Caco-2 (cell line): ENCODE data around the gene LMF2. TPM values are rescaled to one million over a fixed set of nuclear protein-coding genes. Genes with fewer than 3 reads are reported as not detected.

ENCODE experiments used
- BruUV-seq: library from RNA; stranded (reverse); fragments of 400-500 nt; replicated peaks from 2 replicates; lab custom pipeline; 2021; lab: Mats Ljungman, UMichigan
- CTCF ChIA-PET: fragments of 300-600 bp; sonication (Branson Sonifier 250); formaldehyde crosslinking; loops from one replicate; lab custom pipeline; 2022; ENCODE audit warnings: antibody characterized with exemption; lab: Charles Lee
- POLR2A ChIA-PET: fragments of 300-600 bp; sonication (Branson Sonifier 250); formaldehyde crosslinking; loops from one replicate; lab custom pipeline; 2022; ENCODE audit warnings: antibody characterized with exemption; lab: Charles Lee
- DNase-seq, 2 experiments: peaks; one replicate each; pipeline versions ENCODE4 v3.0.0 to v3.0.0-alpha.2; 2020 to 2022
- H3K27me3 ChIP-seq: replicated peaks from 2 replicates; pipeline ENCODE4 v1.6.0; 2011; ENCODE audit warnings: low read length; ENCODE audit not compliant: control insufficient read depth, insufficient read depth
- H3K36me3 ChIP-seq: 2 replicates; pipeline ENCODE4 v1.5.1; 2011; ENCODE audit warnings: low read length; ENCODE audit not compliant: control insufficient read depth, insufficient read depth
- H3K4me1 ChIP-seq: fragments of 250-450 bp; sonication (Bioruptor Pico); 2 replicates; pipeline ENCODE4 v1.5.1; 2020; ENCODE audit warnings: mild to moderate bottlenecking
- H3K4me3 ChIP-seq: 2 replicates; pipeline ENCODE4 v1.5.1; 2011; ENCODE audit warnings: low read depth, mild to moderate bottlenecking, control low read depth, low read length
- H3K9me3 ChIP-seq: fragments of 250-450 bp; sonication (Bioruptor Pico); 2 replicates; pipeline ENCODE4 v1.5.1; 2020; ENCODE audit warnings: mild to moderate bottlenecking, moderate library complexity
- H3K27ac Mint-ChIP-seq: one replicate; pipeline ENCODE4 v1.8.0; 2022; ENCODE audit warnings: mixed read lengths; ENCODE audit not compliant: unreplicated experiment
- H3K27me3 Mint-ChIP-seq: one replicate; pipeline ENCODE4 v1.8.0; 2022; ENCODE audit warnings: mixed read lengths; ENCODE audit not compliant: insufficient read depth, unreplicated experiment
- H3K36me3 Mint-ChIP-seq: one replicate; pipeline ENCODE4 v1.8.0; 2022; ENCODE audit warnings: mild to moderate bottlenecking, mixed read lengths; ENCODE audit not compliant: insufficient read depth, unreplicated experiment
- H3K4me1 Mint-ChIP-seq: one replicate; pipeline ENCODE4 v1.8.0; 2022; ENCODE audit warnings: low read depth, mixed read lengths; ENCODE audit not compliant: unreplicated experiment
- H3K4me3 Mint-ChIP-seq: one replicate; pipeline ENCODE4 v1.8.0; 2022; ENCODE audit warnings: mild to moderate bottlenecking, moderate library complexity, mixed read lengths; ENCODE audit not compliant: unreplicated experiment
- H3K9me3 Mint-ChIP-seq: one replicate; pipeline ENCODE4 v1.8.0; 2022; ENCODE audit warnings: mixed read lengths; ENCODE audit not compliant: unreplicated experiment
- CTCF ChIP-seq, 2 experiments: fragments of 200-600 bp in 1 of 2; IDR thresholded peaks; 1 replicate in 1 of 2; 2 replicates in 1 of 2; pipeline versions ENCODE4 v1.5.1 to v1.8.0; 2011 to 2022; ENCODE audit warnings: antibody characterized with exemption in 1 of 2, control low read depth in 1 of 2, inconsistent platforms in 1 of 2, low read depth in 1 of 2, low read length in 1 of 2, mild to moderate bottlenecking in 1 of 2, moderate library complexity in 1 of 2; ENCODE audit not compliant: insufficient read depth in 1 of 2, severe bottlenecking in 1 of 2, unreplicated experiment in 1 of 2
- intact Hi-C: fragments of 100-400 bp; cut with micrococcal nuclease; formaldehyde crosslinking; loops from one replicate; pipeline ENCODE4 v1.10.0; 2022; ENCODE audit not compliant: unreplicated experiment
- total RNA-seq: library from RNA; stranded (reverse); gene quantifications from 2 replicates; pipeline ENCODE4 v1.2.3, GENCODE V29; 2022

Gene LMF2
- total RNA-seq, 1 experiment from 2014 or later, result 68.8 TPM

GRCh38 chr22:50519151-50519550 lies 11.6 kb upstream of the LMF2 start:
- Histone ChIP-seq H3K4me3 (no peak overlapping the region), H3K9me3 (no peaks in the 10 kb centered on the region), H3K36me3 (peaks cover 2% of the 10 kb centered on the region; the same call in 1 of the 2 replicates), H3K27me3 (no peaks in the 10 kb centered on the region), H3K4me1 (peaks cover 5% of the 10 kb centered on the region; the same call in 1 of the 2 replicates)
- no peak for TF ChIP-seq CTCF (IDR thresholded peaks at IDR 0.05; ENCODE audit: insufficient read depth in 1 of 2, low read depth in 1 of 2, low read length in 1 of 2, severe bottlenecking in 1 of 2, unreplicated experiment in 1 of 2)
- ChIA-PET POLR2A (no interaction called here), CTCF (interaction anchor here (0.6 kb wide), 1 partner anchor 153 kb away, joined by 3 read pairs; no protein-coding TSS in a partner anchor)
- Mint-ChIP-seq H3K4me3 (no peak overlapping the region), H3K27ac (no peak overlapping the region), H3K36me3 (peaks cover 47% of the 10 kb centered on the region), H3K4me1 (no peaks in the 10 kb centered on the region), H3K9me3 (no peaks in the 10 kb centered on the region), H3K27me3 (no peaks in the 10 kb centered on the region)
- intact Hi-C loops, result no loop called here
- DNase-seq, result no peak
- no TSS peak for BruUV-seq

- intact Hi-C loops, result no loop called here
- no peaks in the 10 kb centered on the region for H3K4me1 Mint-ChIP-seq
- POLR2A ChIA-PET, result no interaction called here
Measured at GRCh38 chr22:50518606-50519005, 11.1 kb upstream of the LMF2 start.

GRCh38 chr22:50517495-50518260 lies 10.2 kb upstream of the LMF2 start:
- Histone ChIP-seq H3K36me3 (peaks cover 2% of the 10 kb centered on the region; the same call in 1 of the 2 replicates), H3K4me3 (no peak overlapping the region), H3K9me3 (no peaks in the 10 kb centered on the region), H3K27me3 (no peaks in the 10 kb centered on the region), H3K4me1 (no peaks in the 10 kb centered on the region)
- H3K27me3 Mint-ChIP-seq, result no peaks in the 10 kb centered on the region
- no peak for TF ChIP-seq CTCF (IDR thresholded peaks at IDR 0.05; ENCODE audit: insufficient read depth in 1 of 2, low read depth in 1 of 2, low read length in 1 of 2, severe bottlenecking in 1 of 2, unreplicated experiment in 1 of 2)
- no TSS peak for BruUV-seq
- no peak for DNase-seq
- H3K36me3 Mint-ChIP-seq, result peaks cover 59% of the 10 kb centered on the region
- H3K9me3 Mint-ChIP-seq, result no peaks in the 10 kb centered on the region
- no peak overlapping the region for H3K27ac Mint-ChIP-seq
- H3K4me3 Mint-ChIP-seq, result no peak overlapping the region
- no peaks in the 10 kb centered on the region for H3K4me1 Mint-ChIP-seq
- ChIA-PET POLR2A (no interaction called here), CTCF (interaction anchor here (0.5 kb wide), 1 partner anchor 9 kb away, joined by 4 read pairs; no protein-coding TSS in a partner anchor)
- intact Hi-C loops, result no loop called here

More at GRCh38 chr22:50518606-50519005, 11.1 kb upstream of the LMF2 start:
- CTCF ChIA-PET, result no interaction called here
- BruUV-seq, result no TSS peak
- Histone ChIP-seq H3K27me3 (no peaks in the 10 kb centered on the region), H3K4me1 (no peaks in the 10 kb centered on the region), H3K36me3 (peaks cover 2% of the 10 kb centered on the region; the same call in 1 of the 2 replicates), H3K4me3 (no peak overlapping the region), H3K9me3 (no peaks in the 10 kb centered on the region)
- no peak for DNase-seq
- H3K27me3 Mint-ChIP-seq, result no peaks in the 10 kb centered on the region
- no peaks in the 10 kb centered on the region for H3K9me3 Mint-ChIP-seq
- no peak overlapping the region for H3K4me3 Mint-ChIP-seq
- H3K36me3 Mint-ChIP-seq, result peaks cover 51% of the 10 kb centered on the region
- no peak overlapping the region for H3K27ac Mint-ChIP-seq
- TF ChIP-seq CTCF (IDR thresholded peaks at IDR 0.05; ENCODE audit: insufficient read depth in 1 of 2, low read depth in 1 of 2, low read length in 1 of 2, severe bottlenecking in 1 of 2, unreplicated experiment in 1 of 2), result no peak
